GM12864 (cell line): ENCODE data around the gene EXOC5.
"Not testable (repeated sequence)": the region's sequence is repeated elsewhere in the genome, so short reads cannot be mapped to it uniquely, and the experiment has no call there.

Experiments
- DNase-seq: peaks from one replicate; pipeline ENCODE4 v3.0.0-alpha.2; 2011; ENCODE audit warnings: low read depth
- H3K4me3 ChIP-seq: 2 replicates; pipeline ENCODE4 v1.5.1; 2011; ENCODE audit warnings: mild to moderate bottlenecking, low read depth, low read length, control low read depth
- CTCF ChIP-seq: IDR thresholded peaks from 2 replicates; pipeline ENCODE4 v1.5.1; 2011; ENCODE audit warnings: low read depth, mild to moderate bottlenecking, moderate library complexity, low read length, control low read depth, inconsistent platforms; ENCODE audit errors: missing control alignments

Gene EXOC5

DNA sequence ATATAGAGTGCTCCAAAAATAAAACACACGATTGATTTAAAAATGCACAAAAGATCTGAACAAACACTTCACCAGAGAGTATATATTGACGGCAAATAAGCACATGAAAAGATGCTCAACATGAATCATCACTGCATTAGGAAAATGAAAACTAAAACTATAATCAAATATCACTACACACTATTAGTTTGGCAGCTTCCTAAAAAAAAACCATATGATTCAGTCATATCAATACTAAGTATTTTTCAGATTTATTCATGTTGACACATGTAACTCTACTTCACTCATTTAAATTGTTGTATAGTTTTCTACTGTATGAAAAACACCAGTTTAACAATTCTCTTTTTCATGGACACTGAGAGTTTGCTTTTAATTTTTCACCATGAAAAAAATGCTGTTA lies 41.6 kb downstream of the EXOC5 start:
- TF ChIP-seq CTCF, result no peak
- no peak for DNase-seq
- H3K4me3 ChIP-seq, result no peak overlapping the region

DNA sequence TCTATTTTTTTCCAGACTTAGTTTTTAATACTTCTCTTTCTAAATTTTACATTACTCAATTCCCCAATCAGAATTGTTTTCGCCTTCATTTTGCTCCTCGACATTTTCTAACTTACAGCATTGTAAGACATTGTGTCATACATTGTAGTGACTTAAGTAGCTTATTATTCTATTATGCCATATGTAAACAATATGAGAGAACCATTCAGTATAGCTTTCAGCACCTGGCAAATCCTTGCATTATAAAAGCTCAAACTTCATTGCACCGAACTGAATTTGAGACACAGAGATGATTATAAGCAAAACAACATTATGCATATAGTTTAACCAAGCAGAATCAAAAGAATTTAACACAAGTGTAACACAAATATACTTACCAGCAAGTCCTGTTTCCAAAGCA lies 46.8 kb downstream of the EXOC5 start:
- no peak for DNase-seq
- no peak overlapping the region for H3K4me3 ChIP-seq
- TF ChIP-seq CTCF, result no peak

GRCh38 chr14:57212919-57213318 lies 55.8 kb downstream of the EXOC5 start:
- DNase-seq, result no peak
- no peak for TF ChIP-seq CTCF
- no peak overlapping the region for H3K4me3 ChIP-seq

GRCh38 chr14:57209561-57209960 lies 59.1 kb downstream of the EXOC5 start:
- no peak overlapping the region for H3K4me3 ChIP-seq
- DNase-seq, result no peak
- no peak for TF ChIP-seq CTCF

DNA sequence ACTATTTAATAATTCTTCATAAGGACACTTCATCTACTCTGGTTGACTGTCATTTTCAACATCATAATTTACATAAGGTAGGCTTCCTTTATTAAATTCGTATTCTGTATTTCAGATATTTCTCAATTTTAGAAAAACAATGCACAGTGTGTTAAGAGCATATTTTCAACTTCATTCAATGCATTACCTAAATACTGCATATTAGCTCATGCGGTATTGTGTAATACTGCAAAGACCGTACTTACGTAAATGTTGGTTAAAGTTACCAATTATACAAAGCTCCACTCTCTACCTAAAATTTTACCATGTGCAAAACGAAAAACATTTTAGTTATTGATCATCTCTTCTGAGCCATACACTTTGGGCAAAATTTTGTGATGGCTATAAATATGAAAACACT lies 62.8 kb downstream of the EXOC5 start:
- H3K4me3 ChIP-seq, result no peak overlapping the region
- DNase-seq, result no peak
- TF ChIP-seq CTCF, result no peak

GRCh38 chr14:57202672-57203071 lies 66.0 kb downstream of the EXOC5 start:
- not testable (repeated sequence) for H3K4me3 ChIP-seq, DNase-seq

DNA sequence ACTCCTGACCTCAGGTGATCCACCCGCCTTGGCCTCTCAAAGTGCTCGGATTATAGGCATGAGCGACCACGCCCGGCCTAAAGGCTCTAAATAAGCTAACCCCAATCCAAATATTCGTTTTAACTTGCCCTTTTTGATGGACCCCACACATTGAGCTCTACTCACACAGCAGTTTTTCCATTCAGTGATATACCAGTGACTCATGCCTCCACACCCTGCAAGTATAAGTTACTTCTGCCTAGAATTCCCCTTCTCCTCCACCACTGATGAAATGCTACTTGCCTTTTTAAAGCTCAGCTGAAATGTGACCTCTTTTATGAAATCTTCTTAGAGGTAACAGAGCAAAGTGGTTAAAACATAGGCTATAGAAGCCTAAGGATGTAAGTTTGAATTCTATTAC lies 68.8 kb downstream of the EXOC5 start:
- no peak overlapping the region for H3K4me3 ChIP-seq
- no peak for TF ChIP-seq CTCF
- no peak for DNase-seq

DNA sequence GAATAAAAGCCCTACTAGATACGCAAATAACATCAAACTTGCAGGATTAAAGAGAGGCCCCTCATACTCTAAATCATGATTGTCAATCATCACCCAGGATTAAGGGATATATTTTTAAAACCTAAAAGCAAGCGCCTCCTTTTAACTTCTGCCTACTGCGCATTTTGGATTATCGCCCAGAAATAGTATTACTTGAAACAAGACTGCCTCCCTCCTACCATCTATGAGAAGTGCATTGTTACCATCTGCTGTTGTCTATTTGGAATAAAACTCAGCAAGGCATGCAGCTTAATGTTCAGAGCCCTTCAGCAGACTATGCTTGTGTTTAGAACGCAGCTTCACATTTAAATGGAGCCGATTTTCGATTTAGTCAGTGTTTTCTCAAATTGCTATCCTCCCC lies 79.6 kb downstream of the EXOC5 start:
- TF ChIP-seq CTCF, result no peak
- H3K4me3 ChIP-seq, result no peak overlapping the region
- no peak for DNase-seq
